HG02623 (cell line): ENCODE measurements around the gene TSHZ2.
"Not testable (repeated sequence)": the region's sequence is repeated elsewhere in the genome, so short reads cannot be mapped to it uniquely, and the experiment has no call there.

Experiments used
- ATAC-seq: cut with Tn5 transposase; IDR thresholded peaks from one replicate; pipeline ENCODE4 v1.9.1; 2021; ENCODE audit warnings: moderate library complexity; ENCODE audit not compliant: unreplicated experiment

Gene TSHZ2

GRCh38 chr20:53487461-53488200 is 515.5 kb downstream of the TSHZ2 start:
- no peak for ATAC-seq

GRCh38 chr20:53488775-53489272 is 516.7 kb downstream of the TSHZ2 start:
- no peak for ATAC-seq

GRCh38 chr20:53489528-53489927 is 517.4 kb downstream of the TSHZ2 start:
- no peak for ATAC-seq

- no peak for ATAC-seq
Measured at GRCh38 chr20:53490620-53491019, 518.5 kb downstream of the TSHZ2 start.

GRCh38 chr20:53491462-53491861 is 519.3 kb downstream of the TSHZ2 start:
- ATAC-seq: no peak

GRCh38 chr20:53492212-53492611 is 520.1 kb downstream of the TSHZ2 start:
- no peak for ATAC-seq

- no peak for ATAC-seq
Measured at GRCh38 chr20:53493311-53493857, 521.2 kb downstream of the TSHZ2 start.

- no peak for ATAC-seq
Measured at GRCh38 chr20:53494753-53495152, 522.6 kb downstream of the TSHZ2 start.

- ATAC-seq: no peak
Measured at GRCh38 chr20:53495398-53496092, 523.4 kb downstream of the TSHZ2 start.

- ATAC-seq: no peak
Measured at GRCh38 chr20:53497246-53497645, 525.1 kb downstream of the TSHZ2 start.

- ATAC-seq: no peak
Measured at GRCh38 chr20:53498341-53498740, 526.2 kb downstream of the TSHZ2 start.

- ATAC-seq: no peak
Measured at GRCh38 chr20:53500651-53501050, 528.5 kb downstream of the TSHZ2 start.

- ATAC-seq: no peak
Measured at GRCh38 chr20:53502820-53503219, 530.7 kb downstream of the TSHZ2 start.

GRCh38 chr20:53503517-53503919 is 531.4 kb downstream of the TSHZ2 start:
- no peak for ATAC-seq

- ATAC-seq: not testable (repeated sequence)
Measured at GRCh38 chr20:53504106-53504505, 531.9 kb downstream of the TSHZ2 start.

- ATAC-seq: no peak
Measured at GRCh38 chr20:53510262-53510661, 538.1 kb downstream of the TSHZ2 start.

GRCh38 chr20:53510704-53511103 is 538.5 kb downstream of the TSHZ2 start:
- no peak for ATAC-seq

GRCh38 chr20:53512076-53512475 is 539.9 kb downstream of the TSHZ2 start:
- ATAC-seq: no peak

- no peak for ATAC-seq
Measured at GRCh38 chr20:53513168-53513488, 541.0 kb downstream of the TSHZ2 start.

- no peak for ATAC-seq
Measured at GRCh38 chr20:53513489-53514298, 541.5 kb downstream of the TSHZ2 start.

GRCh38 chr20:53515749-53516148 is 543.6 kb downstream of the TSHZ2 start:
- ATAC-seq: no peak
